ENCODE data around the gene CLCF1. TPM values are rescaled to one million over a fixed set of nuclear protein-coding genes. Genes with fewer than 3 reads are reported as not detected.

The CLCF1 gene
- total RNA-seq (2016; rRNA removed; fragmentation: Illumina TruSeq; extraction: Trizol): 0.48 and 0.49 TPM in 2 replicates
- total RNA-seq (2016; cell fraction: cytosol; rRNA removed; fragmentation: Illumina TruSeq; extraction: Trizol; ENCODE audit: low read depth): 0.26 and 0.40 TPM in 2 replicates
- 0.48 and 0.54 TPM in 2 replicates for total RNA-seq (2016; cell fraction: insoluble cytoplasmic fraction; rRNA removed; fragmentation: Illumina TruSeq; extraction: Trizol)
- 0.83 and 1.2 TPM in 2 replicates for total RNA-seq (2016; cell fraction: membrane; rRNA removed; fragmentation: Illumina TruSeq; extraction: Trizol)
- total RNA-seq (2016; cell fraction: nucleus; rRNA removed; fragmentation: Illumina TruSeq; extraction: Trizol): 0.50 and 0.53 TPM in 2 replicates
- 0.78 and 0.80 TPM in 2 replicates for polyA plus RNA-seq (2011; rRNA removed)
- 0.76 and 1.3 TPM in 2 replicates for polyA plus RNA-seq (2011; cell fraction: cytosol; rRNA removed)
- 2.5 and 3.0 TPM in 2 replicates for polyA plus RNA-seq (2011; cell fraction: nucleus; rRNA removed)
- 0.16 and 0.44 TPM in 2 replicates for polyA plus RNA-seq (2012)
- 0.32 and 0.45 TPM in 2 replicates for polyA plus RNA-seq (2016; cell fraction: cytosol; fragmentation: Illumina TruSeq; extraction: Trizol; ENCODE audit: low read depth)
- 0.64 and 0.76 TPM in 2 replicates for polyA plus RNA-seq (2016; cell fraction: insoluble cytoplasmic fraction; fragmentation: Illumina TruSeq; extraction: Trizol; ENCODE audit: low read depth)
- polyA plus RNA-seq (2016; cell fraction: membrane; fragmentation: Illumina TruSeq; extraction: Trizol; ENCODE audit: low read depth): 0.64 and 0.71 TPM in 2 replicates
- 2.1 and 3.2 TPM in 2 replicates for polyA plus RNA-seq (2016; cell fraction: nucleus; fragmentation: Illumina TruSeq; extraction: Trizol; ENCODE audit: insufficient read depth, low read depth)
- 1.7 and 8.5 TPM in 2 replicates for polyA minus RNA-seq (2011; rRNA and poly(A)+ RNA removed; ENCODE audit: low replicate concordance)
- 0.79 TPM in 1 of 2 replicates, not detected in the other for polyA minus RNA-seq (2011; cell fraction: cytosol; rRNA and poly(A)+ RNA removed)
- 0.25 and 0.26 TPM in 2 replicates for polyA minus RNA-seq (2011; cell fraction: nucleus; rRNA and poly(A)+ RNA removed)
- percentile 34 among the genes with signal in this experiment for Bru-seq, nascent RNA
- BruChase-seq, experiment 1, labeled RNA remaining after a 6-hour chase: percentile 63 among the genes with signal in this experiment
- BruChase-seq, experiment 2, labeled RNA remaining after a 2-hour chase: percentile 63 among the genes with signal in this experiment
- long read RNA-seq, experiment 1: 0 reads
- long read RNA-seq, experiment 2, partial matches to known transcripts: 0 of 4 reads
- long read RNA-seq, experiment 2, other reads (novel, unspliced or antisense): 0 of 4 reads

GRCh38 chr11:67372993-67373647, at the start of gene CLCF1:
TSS of gene CLCF1 (minus strand) at chr11:67373598. CDS start at chr11:67373539, 59 bp downstream.
- CTCF ChIA-PET (ENCODE audit: low intra/inter-chr PET ratio, low total read pairs): interaction anchor here (1.3 kb wide), 1 partner anchor 16 kb away, joined by 9 read pairs; no protein-coding TSS in a partner anchor
- FAIRE-seq (no peak), DNase-seq (ENCODE audit: low spot score) (no peak), ATAC-seq (peak; percentile 39)
- Histone ChIP-seq H3K4me3 (replicated peaks in 1 of 3; ENCODE audit: insufficient read depth in 1 of 3, low read depth in 2 of 3, low read length in 3 of 3) (peak within 1 kb of the TSS; percentile 69 to 75 (median 75)), H3K9ac (ENCODE audit: insufficient read depth, low read depth, low read length) (peak within 1 kb of the TSS; percentile 60), H3K4me2 (ENCODE audit: low read depth, low read length) (peak within 1 kb of the TSS; percentile 92), H2AFZ (ENCODE audit: low read length) (no peak within 1 kb of the TSS), H3K4me1 (ENCODE audit: insufficient read depth, low read length) (peaks cover 26% of the 10 kb centered on the region), H3K9me3 (ENCODE audit: low read length) (no peaks in the 10 kb centered on the region), H3K36me3 (replicated peaks in 1 of 2; ENCODE audit: control insufficient read depth in 1 of 2, insufficient read depth in 2 of 2, low read length in 2 of 2) (no peaks in the 10 kb centered on the region), H4K20me1 (ENCODE audit: insufficient read depth, low read length) (no peaks in the 10 kb centered on the region), H3K27ac (ENCODE audit: extremely low read length, insufficient read depth, low read length) (no peak within 1 kb of the TSS), H3K27me3 (ENCODE audit: control insufficient read depth in 1 of 2, insufficient read depth in 2 of 2, low read length in 2 of 2) (peaks cover 3 to 8% of the 10 kb centered on the region in 2 experiments; a peak in 3 of 5 replicates), H3K79me2 (ENCODE audit: insufficient read depth, low read length) (no peaks in the 10 kb centered on the region)
- in situ Hi-C loops (cut with HindIII; ENCODE audit: extremely low pct_ligation_motif_present, low pct_unique_long_range_greater_than_20kb) (no loop called here), intact Hi-C loops (cut with micrococcal nuclease; ENCODE audit: unreplicated experiment) (loop anchor here (1.0 kb wide), 1 partner anchor 17 kb away; no protein-coding TSS in a partner anchor)
- BruUV-seq (replicated peaks): no TSS peak
- POLR2A ChIA-PET: interaction anchor here (0.6 to 18.5 kb wide), 10 partner anchors 9 to 734 kb away, joined by 3 to 365 read pairs (median 9); partner anchors contain the start of genes POLD4, PPP1CA, RAD9A and SSH3
- 3% methylated on average over 10 of the region's 76 CpGs for WGBS (ENCODE audit: low lambda C conversion rate)
- TF ChIP-seq ZBTB25 (CRISPR knock-in tag; IDR thresholded peaks at IDR 0.05): no peak
- no peak for TF ChIP-seq WIZ (CRISPR knock-in tag; IDR thresholded peaks at IDR 0.05)
- TF ChIP-seq ZNF296 (CRISPR knock-in tag; conservative IDR thresholded peaks at IDR 0.05): no peak
- TF ChIP-seq ZNF777 (CRISPR knock-in tag; IDR thresholded peaks at IDR 0.05): peak; percentile 58; the same call in 1 of the 2 replicates
- TF ChIP-seq SAP130 (CRISPR knock-in tag; IDR thresholded peaks at IDR 0.05; ENCODE audit: low read depth): peak; percentile 42; the same call in 1 of the 2 replicates
- no peak for TF ChIP-seq ZNF414 (CRISPR knock-in tag; IDR thresholded peaks at IDR 0.05)
- no peak for TF ChIP-seq ZNF749 (CRISPR knock-in tag; IDR thresholded peaks at IDR 0.05; ENCODE audit: borderline replicate concordance)
- TF ChIP-seq ZNF18 (CRISPR knock-in tag; IDR thresholded peaks at IDR 0.05; ENCODE audit: insufficient replicate concordance): no peak
- no peak for TF ChIP-seq ZNF616 (CRISPR knock-in tag; IDR thresholded peaks at IDR 0.05; ENCODE audit: low read depth)
- TF ChIP-seq ZNF343 (CRISPR knock-in tag; IDR thresholded peaks at IDR 0.05): no peak
- TF ChIP-seq RFXANK (CRISPR knock-in tag; IDR thresholded peaks at IDR 0.05): no peak
- TF ChIP-seq PATZ1 (CRISPR knock-in tag; IDR thresholded peaks at IDR 0.05): peak; percentile 47; the same call in 1 of the 2 replicates
- TF ChIP-seq ZNF547 (CRISPR knock-in tag; IDR thresholded peaks at IDR 0.05): no peak

Data from HepG2 (cell line).